Measurements from ENCODE around the gene OSBPL5.
"Not testable (repeated sequence)": the region's sequence is repeated elsewhere in the genome, so short reads cannot be mapped to it uniquely, and the experiment has no call there.

OSBPL5 gene

DNA sequence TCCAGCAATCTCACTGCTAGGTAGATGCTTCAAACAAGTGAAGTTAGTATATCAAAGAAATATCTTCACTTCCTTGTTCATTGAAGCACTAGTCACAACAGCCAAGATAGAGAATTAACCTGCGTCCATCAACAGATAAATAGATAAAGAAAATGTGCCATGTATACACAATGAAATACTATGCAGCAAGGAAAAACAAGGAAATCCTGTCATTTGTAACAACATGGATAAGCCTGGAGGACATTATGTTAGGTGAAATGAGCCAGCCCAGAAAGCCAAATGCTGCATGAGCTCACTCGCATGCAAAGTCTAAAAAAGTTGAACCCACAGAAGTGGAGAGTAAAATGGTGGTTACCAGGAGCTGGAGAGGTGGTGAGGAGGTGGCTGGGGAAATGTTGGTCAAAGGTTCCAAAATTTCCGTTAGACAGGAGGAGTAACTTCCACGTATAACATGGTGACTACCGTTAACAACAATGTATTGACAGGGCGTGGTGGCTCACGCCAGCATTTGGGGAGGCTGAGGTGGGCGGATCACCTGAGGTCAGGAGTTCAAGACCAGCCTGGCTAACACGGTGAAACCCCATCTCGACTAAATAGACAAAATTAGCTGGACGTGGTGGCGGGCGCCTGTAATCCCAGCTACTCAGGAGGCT lies 84.3 kb downstream of the OSBPL5 start:
- DNase-seq (ENCODE audit: low read depth): no peak

DNA sequence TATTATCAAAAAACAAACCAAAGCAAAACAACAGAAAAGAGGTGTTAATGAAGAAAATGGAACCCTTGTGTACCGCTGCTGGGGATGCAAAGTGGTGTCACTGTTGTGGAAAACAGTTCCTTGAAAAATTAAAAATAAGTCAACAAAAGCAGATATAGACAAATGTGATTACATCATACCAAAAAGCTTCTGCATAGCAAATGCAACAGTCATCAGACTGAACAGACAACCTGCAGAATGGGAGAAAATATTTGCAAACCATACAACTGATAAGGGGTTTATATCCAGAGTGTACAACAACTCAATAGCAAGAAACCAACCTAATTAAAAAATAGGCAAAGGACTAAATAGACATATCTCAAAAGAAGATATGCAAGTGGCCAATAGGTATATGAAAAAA lies 85.0 kb downstream of the OSBPL5 start:
- no peak for DNase-seq (ENCODE audit: low read depth)

DNA sequence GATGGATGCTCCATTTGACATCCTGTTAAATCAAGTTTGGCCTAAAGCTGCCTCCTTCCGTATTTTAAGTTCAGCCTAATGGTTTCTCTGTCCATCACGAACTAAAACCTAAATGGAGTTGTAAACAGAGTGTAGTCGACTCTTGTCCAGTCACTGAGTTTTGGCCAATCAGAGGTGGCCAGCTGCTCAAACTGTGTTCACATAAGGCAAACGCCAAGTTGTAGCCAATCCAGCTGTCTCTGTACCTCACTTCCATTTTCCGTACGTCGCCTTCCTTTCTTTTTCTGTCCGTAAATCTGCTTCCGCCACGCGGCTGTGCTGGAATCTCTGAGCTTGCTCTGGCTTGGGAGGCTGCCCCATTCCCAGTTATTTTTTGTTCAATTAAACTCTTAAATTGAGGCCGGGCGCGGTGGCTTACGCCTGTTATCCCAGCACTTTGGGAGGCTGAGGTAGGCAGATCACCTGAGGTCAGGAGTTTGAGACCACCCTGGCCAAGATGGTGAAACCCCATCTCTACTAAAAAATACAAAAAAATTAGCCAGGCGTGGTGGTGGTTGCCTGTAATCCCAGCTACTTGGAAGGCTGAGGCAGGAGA lies 87.2 kb downstream of the OSBPL5 start:
- DNase-seq (ENCODE audit: low read depth): no peak

DNA sequence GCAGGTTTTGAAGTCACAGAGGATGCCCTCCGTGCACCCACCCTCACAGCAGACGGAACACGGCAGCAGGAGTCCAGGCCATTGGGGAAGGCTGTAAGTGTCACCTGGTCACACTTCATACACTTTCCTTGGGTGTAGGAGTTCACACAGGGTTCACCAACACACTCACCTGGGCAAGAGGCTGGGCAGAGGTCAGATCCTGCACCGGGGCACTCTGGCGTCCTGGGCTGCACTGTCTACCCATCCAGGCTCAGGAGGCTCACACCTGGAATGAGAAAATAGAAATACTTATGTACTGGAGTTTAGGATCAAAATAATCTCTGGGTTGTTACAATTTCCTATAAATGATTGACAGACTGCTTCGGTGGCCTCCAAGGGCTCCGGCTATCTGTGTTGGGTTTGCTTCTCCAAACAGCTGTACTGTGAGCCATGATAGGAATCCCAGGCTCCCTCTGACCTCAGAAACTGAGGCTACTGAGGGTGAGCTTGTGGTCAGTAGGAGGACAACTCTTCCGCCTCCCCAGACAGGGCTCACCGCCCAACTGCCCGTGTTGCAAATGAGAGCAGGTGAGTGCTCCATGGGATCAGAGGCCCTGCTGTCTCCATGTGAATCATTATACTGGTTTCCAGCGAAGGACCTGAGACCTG lies 87.8 kb downstream of the OSBPL5 start:
- no peak for DNase-seq (ENCODE audit: low read depth)

DNA sequence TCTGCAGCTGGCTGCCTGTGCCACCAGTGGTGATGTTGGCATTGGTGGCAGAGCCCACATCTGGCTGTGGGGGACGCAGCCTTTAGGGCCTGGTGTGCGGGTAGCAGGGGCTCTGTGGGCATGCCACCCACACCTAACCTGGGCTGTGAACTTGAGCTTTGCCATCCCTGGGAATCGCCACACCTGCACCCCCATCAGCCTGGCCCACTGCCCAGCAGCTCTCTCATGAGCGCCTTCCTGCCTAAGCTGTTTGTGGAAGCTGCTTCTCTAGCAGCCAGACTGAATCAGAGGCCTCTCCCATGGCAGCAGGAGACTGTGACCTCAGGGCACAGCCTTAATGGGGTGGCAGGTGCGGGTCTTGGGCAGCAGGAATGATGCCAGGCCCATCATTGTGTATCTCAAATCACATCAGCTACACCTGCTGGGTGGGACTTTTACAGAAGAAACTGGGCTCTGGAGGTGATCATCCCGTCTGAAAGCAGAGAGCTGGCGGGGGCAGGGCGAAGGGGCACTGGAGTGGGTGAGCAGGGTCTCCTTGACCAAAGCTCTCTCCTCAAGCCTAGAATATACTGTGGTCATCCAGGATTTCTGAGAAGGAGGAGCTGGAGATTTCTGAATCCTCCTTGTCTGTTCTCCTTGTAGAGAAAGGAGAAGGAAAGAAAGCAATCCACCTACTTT lies 90.1 kb downstream of the OSBPL5 start:
- DNase-seq (ENCODE audit: low read depth): no peak

DNA sequence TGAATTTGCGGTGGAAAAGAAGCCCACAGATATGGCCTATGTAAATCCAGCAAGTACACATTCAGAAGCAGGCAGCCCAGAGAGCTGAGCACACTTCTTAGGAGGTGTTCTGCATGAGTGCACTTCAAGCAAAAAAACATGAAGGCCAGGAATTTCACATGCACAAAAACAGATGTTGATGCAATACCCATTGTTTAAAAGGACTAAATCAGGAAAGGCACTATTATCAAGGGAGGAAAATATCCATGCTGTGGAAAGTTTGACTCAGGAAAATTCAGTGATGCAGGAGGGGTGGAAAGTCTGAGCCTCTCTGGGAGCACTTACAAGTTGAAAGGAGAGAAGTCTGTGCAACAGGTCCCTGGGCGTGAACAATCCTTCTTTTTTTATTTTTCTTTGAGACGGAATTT lies 92.1 kb downstream of the OSBPL5 start:
- no peak for DNase-seq (ENCODE audit: low read depth)

DNA sequence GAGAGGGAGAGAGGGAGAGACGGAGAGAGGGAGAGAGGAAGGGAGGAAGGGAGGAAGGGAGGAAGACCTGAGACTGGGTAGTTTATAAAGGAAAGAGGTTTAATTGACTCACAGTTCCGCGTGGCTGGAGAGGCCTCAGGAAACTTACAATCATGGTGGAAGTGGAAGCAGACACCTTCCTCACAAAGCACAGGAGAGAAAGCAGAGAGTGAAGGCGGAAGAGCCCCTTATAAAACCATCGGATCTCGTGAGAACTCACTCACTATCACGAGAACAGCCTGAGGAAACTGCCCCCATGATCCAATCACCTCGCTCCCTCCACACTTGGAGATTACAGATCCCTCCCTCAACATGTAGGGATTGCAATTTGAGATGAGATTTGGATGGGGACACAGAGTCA lies 95.7 kb downstream of the OSBPL5 start:
- DNase-seq (ENCODE audit: low read depth): no peak

DNA sequence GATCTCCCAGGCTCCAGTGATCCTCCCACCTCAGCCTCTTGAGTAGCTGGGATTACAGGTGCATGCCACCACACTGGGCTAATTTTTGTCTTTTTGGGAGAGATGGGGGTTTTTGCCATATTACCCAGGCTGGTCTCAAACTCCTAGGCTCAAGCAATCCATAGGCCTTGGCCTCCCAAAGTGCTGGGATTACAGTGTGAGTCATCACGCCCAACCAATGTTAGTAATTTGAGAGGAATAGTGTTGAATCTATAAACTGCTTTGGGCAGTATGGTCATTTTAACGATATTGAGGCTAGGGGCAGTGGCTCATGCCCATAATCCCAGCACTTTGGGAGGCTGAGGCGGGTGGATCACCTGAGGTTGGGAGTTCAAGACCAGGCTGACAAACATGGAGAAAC lies 98.8 kb downstream of the OSBPL5 start:
- DNase-seq (ENCODE audit: low read depth): not testable (repeated sequence)

DNA sequence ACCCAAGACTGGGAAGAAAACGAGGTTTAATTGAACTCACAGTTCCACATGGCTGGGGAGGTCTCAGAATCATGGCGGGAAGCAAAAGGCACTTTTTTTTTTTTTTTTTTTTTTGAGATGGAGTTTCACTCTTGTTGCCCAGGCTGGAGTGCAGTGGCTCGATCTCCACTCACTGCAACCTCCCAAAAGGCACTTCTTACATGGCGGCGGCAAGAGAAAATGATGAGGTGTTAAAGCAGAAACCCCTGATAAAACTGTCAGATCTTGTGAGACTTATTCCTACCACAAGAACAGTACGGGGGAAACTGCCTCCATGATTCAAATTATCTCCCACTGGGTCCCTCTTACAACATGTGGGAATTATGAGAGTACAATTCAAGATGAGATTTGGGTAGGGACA lies 100.4 kb downstream of the OSBPL5 start:
- DNase-seq (ENCODE audit: low read depth): not testable (repeated sequence)

DNA sequence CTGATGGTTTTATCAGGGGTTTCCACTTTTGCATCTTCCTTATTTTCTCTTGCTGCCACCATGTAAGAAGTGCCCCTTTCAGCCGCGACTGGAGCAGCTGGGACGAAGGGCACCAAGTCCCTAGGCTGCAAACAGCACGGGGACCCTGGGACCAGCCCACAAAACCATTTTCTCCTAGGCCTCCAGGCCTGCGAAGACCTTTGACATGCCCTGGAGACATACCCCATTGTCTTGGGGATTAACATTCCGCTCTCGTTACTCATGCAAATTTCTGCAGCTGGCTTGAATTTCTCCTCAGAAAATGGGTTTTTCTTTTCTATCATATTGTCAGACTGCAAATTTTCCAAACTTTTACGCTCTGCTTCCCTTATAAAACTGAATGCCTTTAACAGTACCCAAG lies 101.2 kb downstream of the OSBPL5 start:
- DNase-seq (ENCODE audit: low read depth): not testable (repeated sequence)

DNA sequence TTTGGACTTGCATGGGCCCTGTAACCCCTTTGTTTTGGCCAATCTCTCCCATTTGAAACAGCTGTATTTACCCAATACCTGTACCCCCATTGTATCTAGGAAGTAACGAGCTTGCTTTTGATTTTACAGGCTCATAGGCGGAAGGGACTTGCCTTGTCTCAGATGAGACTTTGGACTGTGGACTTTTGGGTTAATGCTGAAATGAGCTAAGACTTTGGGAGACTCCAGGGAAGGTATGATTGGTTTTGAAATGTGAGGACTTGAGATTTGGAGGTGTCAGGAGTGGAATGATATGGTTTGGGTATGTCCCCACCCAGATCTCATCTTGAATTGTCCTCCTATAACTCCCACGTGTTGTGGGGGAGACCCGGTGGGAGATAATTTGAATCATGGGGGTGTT lies 101.7 kb downstream of the OSBPL5 start:
- DNase-seq (ENCODE audit: low read depth): not testable (repeated sequence)

DNA sequence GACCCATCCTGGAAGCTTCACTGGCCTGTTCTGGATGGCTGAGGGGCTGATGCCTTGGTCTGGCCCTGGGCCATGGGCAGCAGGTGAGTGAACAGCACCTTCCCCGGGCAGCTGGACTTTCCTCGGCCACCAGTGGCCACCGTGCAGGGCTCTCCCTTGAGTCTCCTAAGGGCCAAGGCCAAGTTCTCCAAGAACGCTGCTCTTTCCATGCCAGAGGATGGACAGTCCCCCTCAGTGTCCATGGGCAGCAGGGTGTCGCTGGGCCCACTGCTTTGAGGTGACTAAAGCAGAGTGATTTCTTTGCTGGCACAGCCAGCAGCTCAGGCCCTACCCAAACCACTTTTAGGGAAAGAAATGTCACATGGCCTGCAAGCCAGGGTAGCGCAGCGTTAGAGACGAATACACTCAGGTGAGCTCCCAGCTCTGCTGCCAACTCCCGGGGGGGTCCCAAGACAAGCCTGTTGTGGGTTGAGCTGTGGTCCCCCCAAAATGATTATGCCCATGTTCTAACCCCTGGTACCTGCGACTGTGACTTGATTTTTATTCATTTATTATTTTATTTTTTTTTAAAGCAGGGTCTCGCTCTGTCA lies 104.6 kb downstream of the OSBPL5 start:
- no peak for DNase-seq (ENCODE audit: low read depth)

DNA sequence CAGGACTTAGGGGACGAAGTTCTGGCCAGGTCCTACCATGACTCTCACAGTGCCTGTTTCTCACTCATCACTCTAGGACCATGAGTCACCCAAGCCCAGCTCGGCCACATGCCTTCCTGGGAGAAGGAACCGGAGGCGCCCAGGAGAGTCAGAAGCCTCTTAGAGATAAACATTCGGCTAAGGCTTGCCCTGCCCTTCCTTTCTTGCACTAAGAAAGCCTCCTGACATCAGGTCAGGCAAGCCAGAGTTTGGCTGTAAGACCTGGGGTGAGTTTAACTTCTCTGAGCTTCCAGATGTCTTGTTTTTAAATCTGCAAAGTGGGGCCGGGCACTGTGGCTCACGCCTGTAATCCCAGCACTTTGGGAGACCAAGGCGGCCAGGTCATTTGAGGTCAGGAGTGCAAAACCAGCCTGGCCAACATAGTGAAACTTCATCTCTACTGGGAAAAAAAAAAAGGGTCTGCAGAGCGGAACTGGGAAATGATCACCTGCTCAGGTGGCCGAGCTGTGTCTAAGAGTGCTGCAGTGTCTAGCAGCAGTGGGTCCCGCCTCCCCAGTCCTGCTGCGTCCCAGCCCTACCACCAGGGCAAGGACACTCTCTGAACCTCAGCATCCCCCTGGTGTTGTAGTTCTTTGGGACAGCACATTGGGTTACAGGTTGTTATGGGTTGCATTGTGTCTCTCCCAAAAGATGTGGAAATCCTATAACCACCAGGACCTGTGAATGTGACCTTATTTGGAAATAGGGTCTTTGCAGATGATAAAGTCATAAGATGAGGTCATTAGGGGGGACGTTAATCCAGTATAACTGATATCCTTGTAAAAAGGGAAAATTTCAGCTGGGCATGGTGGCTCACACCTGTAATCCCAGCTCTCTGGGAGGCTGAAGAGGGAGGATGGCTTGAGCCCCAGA lies 106.1 kb downstream of the OSBPL5 start:
- no peak for DNase-seq (ENCODE audit: low read depth)

DNA sequence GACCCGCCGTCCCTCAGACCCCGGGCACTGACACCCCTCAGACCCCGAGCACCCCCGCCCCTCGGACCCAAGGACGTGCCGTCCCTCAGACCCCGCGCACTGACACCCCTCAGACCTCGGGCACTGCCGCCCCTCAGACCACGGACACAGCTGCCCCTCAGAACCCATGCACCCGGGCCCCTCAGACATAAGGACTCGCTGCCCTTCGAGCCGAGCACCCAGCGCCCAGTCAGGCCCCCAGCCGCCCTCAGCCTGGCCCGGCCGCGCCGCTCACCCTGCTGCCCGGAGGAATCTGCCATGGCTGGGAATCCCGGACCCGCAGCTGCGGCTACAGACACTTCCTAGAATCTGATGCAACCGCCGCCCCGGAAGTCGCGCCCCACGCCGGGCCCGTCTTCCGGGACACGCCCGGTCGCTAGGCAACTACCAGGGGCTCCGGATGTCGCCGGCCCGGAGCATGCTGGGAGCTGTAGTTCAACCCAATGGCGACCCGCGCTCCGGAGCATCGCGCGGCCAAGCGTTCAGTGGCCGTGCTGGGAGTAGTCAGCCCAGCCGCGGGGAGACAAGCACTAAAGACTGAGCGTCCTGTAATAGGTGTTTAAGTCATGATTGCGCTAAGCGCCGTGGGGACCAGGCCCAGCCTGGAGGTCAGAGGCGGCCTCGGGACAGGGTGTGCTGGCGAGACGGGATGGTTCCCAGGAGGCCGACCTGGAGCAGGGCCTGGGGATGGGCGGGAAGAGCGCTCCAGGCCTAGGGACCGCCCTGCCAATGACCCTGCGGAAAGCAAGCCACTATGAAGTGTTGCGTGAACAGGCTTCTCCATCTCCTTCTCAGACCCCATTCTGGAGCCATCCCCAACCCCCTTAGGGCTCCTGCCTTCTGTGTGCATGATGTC lies 107.8 kb downstream of the OSBPL5 start, which contains the start of gene CARS1:
TSS of gene CARS1 (minus strand) at position 355 of the 895 bp plus-strand sequence. CDS start at position 299, 56 bp downstream.
- peak; percentile 89 for DNase-seq (ENCODE audit: low read depth)

DNA sequence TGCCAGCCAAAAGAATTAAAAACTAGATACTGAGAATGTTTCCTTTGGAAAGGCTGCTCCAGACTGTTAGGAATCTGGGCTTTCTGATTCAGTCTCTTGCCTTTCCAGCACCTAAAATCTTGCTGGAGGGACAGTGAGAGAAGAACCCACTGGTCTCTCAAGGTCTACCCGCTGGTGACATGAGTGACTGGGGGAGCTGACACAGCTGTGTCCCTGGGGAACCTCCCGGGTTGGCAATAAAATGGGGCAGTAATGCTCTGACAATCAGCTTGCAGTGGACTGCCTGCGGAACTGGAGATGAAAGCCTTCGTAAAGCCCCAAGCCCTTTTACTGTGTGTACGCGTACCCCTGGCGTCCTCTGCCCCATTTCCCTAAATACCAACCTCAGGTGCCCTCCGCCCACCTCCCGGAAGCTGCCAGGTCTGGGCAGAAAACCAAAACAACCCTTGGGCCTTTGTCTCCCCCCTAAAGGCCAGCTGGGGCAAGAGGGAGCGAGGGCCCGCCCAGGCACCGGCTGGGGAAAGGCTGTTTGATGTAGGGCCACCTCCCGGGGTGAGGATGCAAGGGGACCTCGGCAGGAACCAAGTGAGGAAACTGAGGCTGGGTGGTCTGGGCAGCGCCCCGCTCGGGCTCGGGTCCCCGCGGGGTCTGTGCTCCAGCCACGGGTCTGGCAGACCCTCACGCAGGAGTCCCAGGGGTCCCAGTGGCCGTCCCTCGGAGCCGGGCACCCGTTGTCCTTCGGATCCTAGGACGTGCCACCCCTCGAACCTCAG lies 108.6 kb downstream of the OSBPL5 start:
- peak; percentile 5 for DNase-seq (ENCODE audit: low read depth)

DNA sequence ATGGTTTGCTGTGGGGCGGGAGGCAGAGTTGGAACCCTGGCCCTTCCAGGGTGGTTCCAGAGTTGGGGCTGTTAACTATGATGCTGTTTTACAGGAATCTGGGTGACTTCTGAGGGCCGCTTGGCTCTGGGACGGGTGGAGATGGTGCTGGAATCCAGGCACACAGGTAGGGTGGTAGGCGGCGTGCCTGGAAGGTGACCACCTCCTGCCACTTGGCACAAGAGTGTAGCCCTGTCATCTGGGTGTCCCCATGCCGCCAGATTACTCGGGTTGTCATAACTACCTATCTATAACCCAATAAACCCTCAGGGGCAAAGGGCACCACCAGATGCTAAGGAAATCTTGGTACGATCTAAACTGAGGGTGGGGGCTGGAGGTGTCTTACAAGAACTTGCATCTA lies 109.2 kb downstream of the OSBPL5 start:
- no peak for DNase-seq (ENCODE audit: low read depth)

DNA sequence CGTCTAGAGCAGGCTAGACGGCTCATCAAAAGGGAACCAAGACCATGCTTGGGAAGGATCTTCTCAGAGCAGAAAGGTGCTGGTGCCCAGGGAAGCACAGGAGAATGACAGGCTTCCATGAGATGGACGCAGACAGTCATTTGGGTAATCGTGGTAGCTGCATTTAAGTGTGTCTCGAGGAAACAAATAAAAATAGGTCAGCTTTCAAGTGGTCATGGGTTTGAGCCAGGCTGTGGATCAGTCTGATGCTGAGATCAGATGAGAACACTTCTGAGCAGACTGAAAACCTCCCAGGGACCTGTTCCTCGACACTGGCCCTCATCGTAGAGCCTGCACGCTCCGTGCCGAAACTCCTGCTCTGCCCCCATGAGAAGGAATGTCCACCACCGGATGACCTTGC lies 112.5 kb downstream of the OSBPL5 start:
- no peak for DNase-seq (ENCODE audit: low read depth)

DNA sequence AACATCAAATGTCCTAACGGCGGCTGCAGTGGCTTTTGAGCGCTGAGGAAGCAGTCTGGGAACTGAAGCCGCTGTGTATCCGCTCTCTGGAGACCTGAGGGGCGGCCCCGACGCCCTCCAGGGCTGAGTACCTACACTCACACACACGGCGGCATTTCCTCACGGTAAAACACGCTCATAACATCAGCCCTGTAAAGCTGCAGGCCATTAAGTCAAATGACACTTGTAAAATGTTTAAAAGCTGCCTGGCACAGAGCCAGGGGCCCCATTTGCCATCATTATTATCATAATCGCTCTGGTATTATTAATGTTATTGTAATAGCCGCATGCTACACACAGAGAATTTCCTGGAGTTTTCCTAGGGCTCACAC lies 113.0 kb downstream of the OSBPL5 start:
- no peak for DNase-seq (ENCODE audit: low read depth)

DNA sequence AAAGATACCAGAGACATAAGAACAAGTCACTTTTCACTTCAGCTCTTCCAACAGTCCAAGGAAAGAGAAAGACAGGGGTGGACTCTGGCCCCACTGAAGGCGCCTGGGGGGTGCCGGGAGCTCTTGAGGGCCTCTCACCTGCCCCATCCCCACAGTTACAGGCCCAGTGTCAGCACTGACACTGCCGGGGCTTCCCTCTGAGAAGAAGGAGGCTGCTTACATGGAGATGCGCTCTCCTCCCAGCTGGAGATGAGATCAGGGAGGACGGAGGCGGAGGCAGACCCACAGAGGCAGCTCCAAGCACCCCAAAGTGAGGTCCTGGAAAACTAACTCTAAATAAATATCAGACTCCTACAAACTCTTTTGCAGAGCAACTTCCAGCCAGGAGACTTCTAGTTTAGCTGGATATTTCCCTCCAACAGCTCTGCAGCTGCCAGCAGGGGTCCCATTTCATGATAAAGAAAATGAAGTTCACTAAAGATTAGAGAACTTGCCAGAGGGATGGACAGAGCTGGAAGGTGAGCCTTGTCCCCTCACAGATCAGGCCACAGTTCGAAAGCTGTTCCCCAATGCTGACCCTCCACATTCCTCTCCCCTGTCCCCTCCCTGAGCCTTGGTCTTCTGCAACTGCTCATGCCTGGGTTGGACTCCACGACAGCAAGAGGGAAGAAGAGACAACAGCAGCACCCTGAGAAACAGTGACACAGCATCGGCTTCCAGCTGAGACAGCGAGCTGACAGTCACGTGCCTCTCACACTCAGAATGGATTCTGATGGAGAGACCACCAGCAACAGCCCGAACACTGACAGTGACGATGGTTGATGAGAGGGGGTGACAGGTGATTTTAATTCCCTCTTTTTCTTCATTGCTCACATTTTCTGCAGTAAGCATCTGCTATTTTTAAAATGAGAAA lies 113.7 kb downstream of the OSBPL5 start:
- no peak for DNase-seq (ENCODE audit: low read depth)
